HepG2 (cell line): ENCODE measurements around the gene RAP1A. TPM values are rescaled to one million over a fixed set of nuclear protein-coding genes. Genes with fewer than 3 reads are reported as not detected.

Experiments
- ATAC-seq: fragments of 200-7000 bp; cut with Tn5 transposase; 3 replicates; pipeline ENCODE4 v1.9.1; 2020; ENCODE audit warnings: mild to moderate bottlenecking, moderate library complexity
- BruUV-seq: library from RNA; stranded (reverse); fragments of 400-500 nt; replicated peaks from 2 replicates; lab custom pipeline; 2021; lab: Mats Ljungman, UMichigan
- CTCF ChIA-PET: fragments of 300-600 bp; formaldehyde crosslinking; extraction: SDS; loops from one replicate; lab custom pipeline; 2021; ENCODE audit warnings: low total read pairs, inconsistent platforms, low intra/inter-chr PET ratio; lab: Yijun Ruan, JAX
- POLR2A ChIA-PET: fragments of 350-600 bp; sonication (Branson Sonifier 250); formaldehyde crosslinking; loops from one replicate; lab custom pipeline; 2020; ENCODE audit warnings: antibody characterized with exemption, inconsistent platforms; lab: Yijun Ruan, JAX
- DNase-seq: peaks from one replicate; pipeline ENCODE4 v3.0.0-alpha.2; 2015; ENCODE audit warnings: low spot score
- FAIRE-seq: peaks from 3 replicates; lab custom pipeline; 2011; peaks lifted over from hg19 to GRCh38; lab: Jason Lieb, UNC
- H2AFZ ChIP-seq: one replicate; pipeline ENCODE4 v1.6.1; 2011; ENCODE audit warnings: low read length, inconsistent platforms
- H3K27ac ChIP-seq: fragments of 300-600 bp; 3 replicates; pipeline ENCODE4 v1.8.0; 2011; ENCODE audit warnings: mixed run types, mild to moderate bottlenecking, mixed read lengths, low read length, inconsistent platforms; ENCODE audit not compliant: insufficient read depth; ENCODE audit errors: extremely low read length
- H3K27me3 ChIP-seq, 2 experiments: fragments of 200-600 bp in 1 of 2; 2 replicates in 1 of 2; 3 replicates in 1 of 2; pipeline versions ENCODE4 v1.6.0 to v1.8.0; 2011; ENCODE audit warnings: low read length in 2 of 2, mild to moderate bottlenecking in 2 of 2, moderate library complexity in 2 of 2, inconsistent platforms in 1 of 2; ENCODE audit not compliant: insufficient read depth in 2 of 2, control insufficient read depth in 1 of 2
- H3K36me3 ChIP-seq, 2 experiments: fragments of 200-600 bp in 1 of 2; replicated peaks in 1 of 2; 2 replicates in 1 of 2; 3 replicates in 1 of 2; pipeline versions ENCODE4 v1.5.1 to v1.8.0; 2011; ENCODE audit warnings: low read length in 2 of 2, inconsistent platforms in 1 of 2; ENCODE audit not compliant: insufficient read depth in 2 of 2, control insufficient read depth in 1 of 2
- H3K4me1 ChIP-seq: 2 replicates; pipeline ENCODE4 v1.5.1; 2012; ENCODE audit warnings: low read length, inconsistent platforms; ENCODE audit not compliant: insufficient read depth
- H3K4me2 ChIP-seq: 2 replicates; pipeline ENCODE4 v1.6.0; 2011; ENCODE audit warnings: low read depth, low read length, inconsistent platforms
- H3K4me3 ChIP-seq, 3 experiments: fragments of 200-600 bp in 1 of 3; sonication (generic), shearing (Covaris generic) in 1 of 3; replicated peaks in 1 of 3; 2 replicates each; pipeline ENCODE4 v1.5.1; 2011 to 2016; ENCODE audit warnings: low read length in 3 of 3, inconsistent platforms in 2 of 3, low read depth in 2 of 3, mild to moderate bottlenecking in 2 of 3, control low read depth in 1 of 3, mixed read lengths in 1 of 3; ENCODE audit not compliant: insufficient read depth in 1 of 3
- H3K79me2 ChIP-seq: one replicate; pipeline ENCODE4 v1.6.1; 2011; ENCODE audit warnings: low read length, inconsistent platforms; ENCODE audit not compliant: insufficient read depth
- H3K9ac ChIP-seq: 2 replicates; pipeline ENCODE4 v1.6.0; 2011; ENCODE audit warnings: mild to moderate bottlenecking, low read depth, low read length, inconsistent platforms; ENCODE audit not compliant: insufficient read depth
- H3K9me3 ChIP-seq: 2 replicates; pipeline ENCODE4 v1.5.1; 2012; ENCODE audit warnings: mild to moderate bottlenecking, low read length
- H4K20me1 ChIP-seq: 2 replicates; pipeline ENCODE4 v1.6.0; 2011; ENCODE audit warnings: inconsistent platforms, mild to moderate bottlenecking, low read length, moderate library complexity; ENCODE audit not compliant: insufficient read depth
- ARNT2 ChIP-seq: sonication (generic); formaldehyde crosslinking; IDR thresholded peaks from 2 replicates; pipeline ENCODE4 v1.8.0; 2022; ENCODE audit warnings: mild to moderate bottlenecking, low read depth, missing genetic modification reagents, moderate library complexity
- FOXC1 ChIP-seq: sonication (generic); formaldehyde crosslinking; IDR thresholded peaks from 2 replicates; pipeline ENCODE4 v1.8.0; 2022; ENCODE audit warnings: mild to moderate bottlenecking, missing genetic modification reagents, borderline replicate concordance
- KLF12 ChIP-seq: sonication (generic); formaldehyde crosslinking; IDR thresholded peaks from 2 replicates; pipeline ENCODE4 v1.4.0; 2020; ENCODE audit warnings: missing genetic modification reagents, borderline replicate concordance
- MXD4 ChIP-seq: IDR thresholded peaks from 2 replicates; pipeline ENCODE4 v1.6.1; 2016; ENCODE audit warnings: mild to moderate bottlenecking, missing biosample characterization, missing genetic modification reagents
- SETDB1 ChIP-seq: sonication (generic); formaldehyde crosslinking; IDR thresholded peaks from 2 replicates; pipeline ENCODE4 v1.5.1; 2020; ENCODE audit warnings: missing genetic modification reagents, mild to moderate bottlenecking, borderline replicate concordance
- SIX1 ChIP-seq: sonication (generic); formaldehyde crosslinking; IDR thresholded peaks from 2 replicates; pipeline ENCODE4 v1.4.0; 2020; ENCODE audit warnings: missing genetic modification reagents, borderline replicate concordance
- SIX4 ChIP-seq: sonication (generic); formaldehyde crosslinking; IDR thresholded peaks from 2 replicates; pipeline ENCODE4 v1.4.0; 2020; ENCODE audit warnings: missing genetic modification reagents
- ZNF292 ChIP-seq: sonication (generic); formaldehyde crosslinking; IDR thresholded peaks from 2 replicates; pipeline ENCODE4 v1.8.1; 2022; ENCODE audit warnings: mild to moderate bottlenecking, low read depth, missing genetic modification reagents, borderline replicate concordance
- ZNF430 ChIP-seq: sonication (generic); formaldehyde crosslinking; IDR thresholded peaks from 2 replicates; pipeline ENCODE4 v1.9.0; 2021; ENCODE audit warnings: mild to moderate bottlenecking, missing genetic modification reagents
- WGBS: methylation state at CpG from one replicate; pipeline ENCODE4 v1.1.6; 2017; ENCODE audit warnings: low lambda C conversion rate; 5-methylcytosine and 5-hydroxymethylcytosine counted together
- in situ Hi-C: cut with HindIII; loops from 2 replicates; pipeline ENCODE4 v1.10.0; 2017; ENCODE audit warnings: low pct_unique_long_range_greater_than_20kb; ENCODE audit not compliant: extremely low pct_ligation_motif_present
- intact Hi-C: fragments of 100-400 bp; cut with micrococcal nuclease; formaldehyde crosslinking; loops from one replicate; pipeline ENCODE4 v1.10.0; 2022; ENCODE audit not compliant: unreplicated experiment
- polyA plus RNA-seq, 8 experiments: library from polyadenylated mRNA; depleted of rRNA in 3 of 8; stranded (reverse) in 7 of 8; unstranded in 1 of 8; fragments of >200 nt; fragmentation: Illumina TruSeq in 4 of 8; extraction: Trizol in 4 of 8; gene quantifications; 2 replicates each; pipeline versions ENCODE4 v1.2.1 to v1.2.3, GENCODE V29; 2011 to 2016; ENCODE audit warnings: low read depth in 4 of 8, missing spikeins in 1 of 8, mixed read lengths in 1 of 8; ENCODE audit not compliant: insufficient read depth in 1 of 8
- total RNA-seq, 5 experiments: library from RNA; depleted of rRNA; stranded (reverse); fragments of >200 nt; fragmentation: Illumina TruSeq; extraction: Trizol; gene quantifications; 2 replicates each; pipeline ENCODE4 v1.2.3, GENCODE V29; 2016; ENCODE audit warnings: low read depth in 1 of 5
- TF ChIP-seq, protein P1 (sequence below): sonication (generic); formaldehyde crosslinking; IDR thresholded peaks from 2 replicates; pipeline ENCODE4 v1.5.1; 2020; ENCODE audit warnings: mild to moderate bottlenecking, moderate library complexity, missing genetic modification reagents
- TF ChIP-seq, protein P2 (sequence below): fragments of 450-650 bp; IDR thresholded peaks from 2 replicates; pipeline ENCODE4 v1.6.1; 2017

Gene RAP1A
- total and polyA plus RNA-seq, 2 of the 13 experiments (the other 11 are each of a cell fraction or from before 2014, with no cell fraction given), result 19.0 to 20.7 TPM

DNA sequence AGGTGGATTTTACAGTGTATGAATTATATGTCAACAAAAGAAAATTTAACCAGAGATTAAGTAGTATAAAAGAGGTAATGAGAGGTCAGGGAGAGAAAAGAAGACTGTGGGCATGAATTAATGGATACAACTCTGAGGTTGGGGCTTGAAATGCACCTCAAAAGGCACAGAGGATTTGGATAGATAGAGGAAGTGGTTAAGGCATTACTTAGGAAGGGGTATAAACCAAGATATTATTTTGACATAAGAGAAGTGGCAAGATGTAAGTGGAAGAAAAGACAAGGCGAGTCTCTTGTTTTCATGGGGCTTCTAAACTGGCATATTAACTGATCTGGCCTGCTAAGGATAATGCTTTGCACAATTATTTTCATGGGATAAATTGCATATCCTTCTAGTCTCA, 34.1 kb downstream of the RAP1A start:
- DNase-seq (no peak), FAIRE-seq (no peak), ATAC-seq (no peak)
- CTCF ChIA-PET, result no interaction called here
- WGBS, result 100% methylated on average over 1 of the region's 1 CpG
- H3K27ac ChIP-seq, result no peak overlapping the region
- no peaks in the 10 kb centered on the region for H4K20me1 ChIP-seq
- H3K4me1 ChIP-seq, result 0 out of 2 replicates have a peak, but pooled peaks cover 6% of the 10 kb centered on the region
- POLR2A ChIA-PET, result no interaction called here
- BruUV-seq, result no TSS peak
- H3K9ac ChIP-seq, result no peak overlapping the region
- no peaks in the 10 kb centered on the region for H3K27me3 ChIP-seq
- H3K79me2 ChIP-seq, result peaks cover 19% of the 10 kb centered on the region
- H3K36me3 ChIP-seq, result no peaks in the 10 kb centered on the region
- in situ Hi-C loops (no loop called here), intact Hi-C loops (no loop called here)
- no peaks in the 10 kb centered on the region for H3K9me3 ChIP-seq
- no peak overlapping the region for H3K4me2 ChIP-seq
- H3K4me3 ChIP-seq, result no peak overlapping the region
- no peak for TF ChIP-seq ARNT2 (CRISPR knock-in tag)
- no peak overlapping the region for H2AFZ ChIP-seq

DNA sequence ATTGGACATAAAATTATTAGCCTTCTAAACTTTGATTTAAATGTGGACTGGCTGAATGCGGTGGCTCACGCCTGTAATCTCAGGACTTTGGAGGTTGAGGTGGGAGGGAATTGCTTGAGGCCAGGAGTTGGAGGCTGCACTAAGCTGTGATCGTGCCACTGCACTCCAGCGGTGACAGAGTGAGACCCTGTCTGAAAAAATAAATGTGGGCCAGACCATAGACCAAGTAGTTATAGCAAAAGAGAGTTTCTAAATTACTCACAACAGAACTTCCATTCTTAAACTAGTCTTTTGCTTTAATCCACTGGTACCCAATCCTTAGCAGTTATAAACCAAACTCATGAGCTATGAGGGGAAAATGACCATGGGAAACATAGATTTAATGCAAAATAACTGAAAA, 35.2 kb downstream of the RAP1A start:
- POLR2A ChIA-PET, result no interaction called here
- H3K4me2 ChIP-seq, result no peak overlapping the region
- ATAC-seq, result no peak
- 0 out of 2 replicates have a peak, but pooled peaks cover 4% of the 10 kb centered on the region for H4K20me1 ChIP-seq
- peaks cover 10% of the 10 kb centered on the region for H3K4me1 ChIP-seq
- in situ Hi-C loops, result loop anchor here (5.0 kb wide), 1 partner anchor 148 kb away; no protein-coding TSS in a partner anchor
- BruUV-seq, result no TSS peak
- CTCF ChIA-PET, result no interaction called here
- no peak overlapping the region for H3K27ac ChIP-seq
- H3K9me3 ChIP-seq, result no peaks in the 10 kb centered on the region
- 82% methylated on average over 4 of the region's 4 CpGs for WGBS
- FAIRE-seq, result no peak
- H3K4me3 ChIP-seq, result no peak overlapping the region
- H3K9ac ChIP-seq, result no peak overlapping the region
- no peak overlapping the region for H2AFZ ChIP-seq
- no peaks in the 10 kb centered on the region for H3K36me3 ChIP-seq
- DNase-seq, result no peak
- intact Hi-C loops, result no loop called here
- no peaks in the 10 kb centered on the region for H3K27me3 ChIP-seq
- peaks cover 13% of the 10 kb centered on the region for H3K79me2 ChIP-seq
- TF ChIP-seq MXD4 (CRISPR knock-in tag), result no peak
- TF ChIP-seq, protein P1, sequence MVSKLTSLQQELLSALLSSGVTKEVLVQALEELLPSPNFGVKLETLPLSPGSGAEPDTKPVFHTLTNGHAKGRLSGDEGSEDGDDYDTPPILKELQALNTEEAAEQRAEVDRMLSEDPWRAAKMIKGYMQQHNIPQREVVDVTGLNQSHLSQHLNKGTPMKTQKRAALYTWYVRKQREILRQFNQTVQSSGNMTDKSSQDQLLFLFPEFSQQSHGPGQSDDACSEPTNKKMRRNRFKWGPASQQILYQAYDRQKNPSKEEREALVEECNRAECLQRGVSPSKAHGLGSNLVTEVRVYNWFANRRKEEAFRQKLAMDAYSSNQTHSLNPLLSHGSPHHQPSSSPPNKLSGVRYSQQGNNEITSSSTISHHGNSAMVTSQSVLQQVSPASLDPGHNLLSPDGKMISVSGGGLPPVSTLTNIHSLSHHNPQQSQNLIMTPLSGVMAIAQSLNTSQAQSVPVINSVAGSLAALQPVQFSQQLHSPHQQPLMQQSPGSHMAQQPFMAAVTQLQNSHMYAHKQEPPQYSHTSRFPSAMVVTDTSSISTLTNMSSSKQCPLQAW (CRISPR knock-in tag), result no peak
- no peak for TF ChIP-seq FOXC1
- TF ChIP-seq ZNF430 (CRISPR knock-in tag), result no peak
- TF ChIP-seq, protein P2, sequence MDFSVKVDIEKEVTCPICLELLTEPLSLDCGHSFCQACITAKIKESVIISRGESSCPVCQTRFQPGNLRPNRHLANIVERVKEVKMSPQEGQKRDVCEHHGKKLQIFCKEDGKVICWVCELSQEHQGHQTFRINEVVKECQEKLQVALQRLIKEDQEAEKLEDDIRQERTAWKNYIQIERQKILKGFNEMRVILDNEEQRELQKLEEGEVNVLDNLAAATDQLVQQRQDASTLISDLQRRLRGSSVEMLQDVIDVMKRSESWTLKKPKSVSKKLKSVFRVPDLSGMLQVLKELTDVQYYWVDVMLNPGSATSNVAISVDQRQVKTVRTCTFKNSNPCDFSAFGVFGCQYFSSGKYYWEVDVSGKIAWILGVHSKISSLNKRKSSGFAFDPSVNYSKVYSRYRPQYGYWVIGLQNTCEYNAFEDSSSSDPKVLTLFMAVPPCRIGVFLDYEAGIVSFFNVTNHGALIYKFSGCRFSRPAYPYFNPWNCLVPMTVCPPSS, result no peak
- TF ChIP-seq SIX4 (CRISPR knock-in tag), result no peak
- no peak for TF ChIP-seq KLF12 (CRISPR knock-in tag)
- TF ChIP-seq SETDB1, result no peak
- no peak for TF ChIP-seq ZNF292
- TF ChIP-seq SIX1 (CRISPR knock-in tag), result no peak
